Measurements from ENCODE around the gene ADAMTS12. TPM values are rescaled to one million over a fixed set of nuclear protein-coding genes. Genes with fewer than 3 reads are reported as not detected.

ADAMTS12 gene
- total and polyA plus RNA-seq, 2 of the 8 experiments (the other 6 are each of a cell fraction or from before 2014, with no cell fraction given), result 6.4 to 12.8 TPM

DNA sequence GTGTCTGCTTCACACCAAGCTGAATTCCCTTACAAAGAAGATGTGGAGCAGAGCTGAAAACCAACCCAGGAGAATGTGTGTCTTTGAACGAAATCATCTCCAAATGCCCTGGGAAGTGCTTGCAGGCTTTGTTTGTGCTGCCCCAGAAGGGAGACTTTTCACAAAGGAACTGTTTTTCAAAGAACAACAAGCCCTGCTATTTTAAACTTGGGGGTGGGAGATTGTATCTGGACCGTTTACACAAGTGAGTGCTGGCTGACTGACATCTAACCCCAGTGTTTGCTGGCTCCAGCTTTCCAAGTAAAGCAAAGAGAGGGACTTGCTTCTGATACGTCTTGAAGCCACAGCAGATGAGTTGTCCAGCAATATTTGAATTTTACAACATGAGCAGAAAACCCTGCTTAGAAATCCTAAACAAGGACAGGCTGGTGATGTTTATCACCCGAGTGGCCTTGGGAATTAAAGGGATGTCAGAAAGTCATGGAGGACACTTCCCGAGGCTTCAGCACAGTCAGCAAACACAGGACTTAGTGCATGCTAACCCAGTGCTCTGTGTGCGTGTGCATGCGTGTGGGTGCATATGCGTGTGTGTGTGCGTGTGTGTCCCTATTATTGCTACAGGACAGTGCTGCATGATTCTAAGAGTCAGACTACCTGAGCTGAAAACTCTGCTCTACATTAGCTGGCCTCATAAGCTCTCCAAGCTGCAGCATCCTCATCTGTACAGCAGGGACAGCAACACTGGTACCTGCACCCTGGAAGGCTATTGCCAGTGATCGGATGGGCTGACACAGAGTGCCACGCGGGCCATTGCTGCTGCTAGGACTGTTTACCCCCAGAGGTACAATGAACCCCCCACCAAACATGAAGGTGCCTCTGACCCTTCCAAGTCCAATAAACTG, 1.4 kb downstream of the ADAMTS12 start (continued):
- TF ChIP-seq, protein P1, sequence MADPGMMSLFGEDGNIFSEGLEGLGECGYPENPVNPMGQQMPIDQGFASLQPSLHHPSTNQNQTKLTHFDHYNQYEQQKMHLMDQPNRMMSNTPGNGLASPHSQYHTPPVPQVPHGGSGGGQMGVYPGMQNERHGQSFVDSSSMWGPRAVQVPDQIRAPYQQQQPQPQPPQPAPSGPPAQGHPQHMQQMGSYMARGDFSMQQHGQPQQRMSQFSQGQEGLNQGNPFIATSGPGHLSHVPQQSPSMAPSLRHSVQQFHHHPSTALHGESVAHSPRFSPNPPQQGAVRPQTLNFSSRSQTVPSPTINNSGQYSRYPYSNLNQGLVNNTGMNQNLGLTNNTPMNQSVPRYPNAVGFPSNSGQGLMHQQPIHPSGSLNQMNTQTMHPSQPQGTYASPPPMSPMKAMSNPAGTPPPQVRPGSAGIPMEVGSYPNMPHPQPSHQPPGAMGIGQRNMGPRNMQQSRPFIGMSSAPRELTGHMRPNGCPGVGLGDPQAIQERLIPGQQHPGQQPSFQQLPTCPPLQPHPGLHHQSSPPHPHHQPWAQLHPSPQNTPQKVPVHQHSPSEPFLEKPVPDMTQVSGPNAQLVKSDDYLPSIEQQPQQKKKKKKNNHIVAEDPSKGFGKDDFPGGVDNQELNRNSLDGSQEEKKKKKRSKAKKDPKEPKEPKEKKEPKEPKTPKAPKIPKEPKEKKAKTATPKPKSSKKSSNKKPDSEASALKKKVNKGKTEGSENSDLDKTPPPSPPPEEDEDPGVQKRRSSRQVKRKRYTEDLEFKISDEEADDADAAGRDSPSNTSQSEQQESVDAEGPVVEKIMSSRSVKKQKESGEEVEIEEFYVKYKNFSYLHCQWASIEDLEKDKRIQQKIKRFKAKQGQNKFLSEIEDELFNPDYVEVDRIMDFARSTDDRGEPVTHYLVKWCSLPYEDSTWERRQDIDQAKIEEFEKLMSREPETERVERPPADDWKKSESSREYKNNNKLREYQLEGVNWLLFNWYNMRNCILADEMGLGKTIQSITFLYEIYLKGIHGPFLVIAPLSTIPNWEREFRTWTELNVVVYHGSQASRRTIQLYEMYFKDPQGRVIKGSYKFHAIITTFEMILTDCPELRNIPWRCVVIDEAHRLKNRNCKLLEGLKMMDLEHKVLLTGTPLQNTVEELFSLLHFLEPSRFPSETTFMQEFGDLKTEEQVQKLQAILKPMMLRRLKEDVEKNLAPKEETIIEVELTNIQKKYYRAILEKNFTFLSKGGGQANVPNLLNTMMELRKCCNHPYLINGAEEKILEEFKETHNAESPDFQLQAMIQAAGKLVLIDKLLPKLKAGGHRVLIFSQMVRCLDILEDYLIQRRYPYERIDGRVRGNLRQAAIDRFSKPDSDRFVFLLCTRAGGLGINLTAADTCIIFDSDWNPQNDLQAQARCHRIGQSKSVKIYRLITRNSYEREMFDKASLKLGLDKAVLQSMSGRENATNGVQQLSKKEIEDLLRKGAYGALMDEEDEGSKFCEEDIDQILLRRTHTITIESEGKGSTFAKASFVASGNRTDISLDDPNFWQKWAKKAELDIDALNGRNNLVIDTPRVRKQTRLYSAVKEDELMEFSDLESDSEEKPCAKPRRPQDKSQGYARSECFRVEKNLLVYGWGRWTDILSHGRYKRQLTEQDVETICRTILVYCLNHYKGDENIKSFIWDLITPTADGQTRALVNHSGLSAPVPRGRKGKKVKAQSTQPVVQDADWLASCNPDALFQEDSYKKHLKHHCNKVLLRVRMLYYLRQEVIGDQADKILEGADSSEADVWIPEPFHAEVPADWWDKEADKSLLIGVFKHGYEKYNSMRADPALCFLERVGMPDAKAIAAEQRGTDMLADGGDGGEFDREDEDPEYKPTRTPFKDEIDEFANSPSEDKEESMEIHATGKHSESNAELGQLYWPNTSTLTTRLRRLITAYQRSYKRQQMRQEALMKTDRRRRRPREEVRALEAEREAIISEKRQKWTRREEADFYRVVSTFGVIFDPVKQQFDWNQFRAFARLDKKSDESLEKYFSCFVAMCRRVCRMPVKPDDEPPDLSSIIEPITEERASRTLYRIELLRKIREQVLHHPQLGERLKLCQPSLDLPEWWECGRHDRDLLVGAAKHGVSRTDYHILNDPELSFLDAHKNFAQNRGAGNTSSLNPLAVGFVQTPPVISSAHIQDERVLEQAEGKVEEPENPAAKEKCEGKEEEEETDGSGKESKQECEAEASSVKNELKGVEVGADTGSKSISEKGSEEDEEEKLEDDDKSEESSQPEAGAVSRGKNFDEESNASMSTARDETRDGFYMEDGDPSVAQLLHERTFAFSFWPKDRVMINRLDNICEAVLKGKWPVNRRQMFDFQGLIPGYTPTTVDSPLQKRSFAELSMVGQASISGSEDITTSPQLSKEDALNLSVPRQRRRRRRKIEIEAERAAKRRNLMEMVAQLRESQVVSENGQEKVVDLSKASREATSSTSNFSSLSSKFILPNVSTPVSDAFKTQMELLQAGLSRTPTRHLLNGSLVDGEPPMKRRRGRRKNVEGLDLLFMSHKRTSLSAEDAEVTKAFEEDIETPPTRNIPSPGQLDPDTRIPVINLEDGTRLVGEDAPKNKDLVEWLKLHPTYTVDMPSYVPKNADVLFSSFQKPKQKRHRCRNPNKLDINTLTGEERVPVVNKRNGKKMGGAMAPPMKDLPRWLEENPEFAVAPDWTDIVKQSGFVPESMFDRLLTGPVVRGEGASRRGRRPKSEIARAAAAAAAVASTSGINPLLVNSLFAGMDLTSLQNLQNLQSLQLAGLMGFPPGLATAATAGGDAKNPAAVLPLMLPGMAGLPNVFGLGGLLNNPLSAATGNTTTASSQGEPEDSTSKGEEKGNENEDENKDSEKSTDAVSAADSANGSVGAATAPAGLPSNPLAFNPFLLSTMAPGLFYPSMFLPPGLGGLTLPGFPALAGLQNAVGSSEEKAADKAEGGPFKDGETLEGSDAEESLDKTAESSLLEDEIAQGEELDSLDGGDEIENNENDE (IDR thresholded peaks at IDR 0.05; ENCODE audit: insufficient replicate concordance, low read length), result no peak
- TF ChIP-seq GABPA (IDR thresholded peaks at IDR 0.05; ENCODE audit: borderline replicate concordance, insufficient read depth, low read length), result no peak
- no peak for TF ChIP-seq SRF (IDR thresholded peaks at IDR 0.05; ENCODE audit: low read depth, low read length)
- no peak for TF ChIP-seq TAF7 (optimal IDR thresholded peaks at IDR 0.05; ENCODE audit: borderline replicate concordance, low read depth, low read length)
- TF ChIP-seq HDAC6 (IDR thresholded peaks at IDR 0.05; ENCODE audit: low read depth, low read length), result no peak
- TF ChIP-seq RFX5 (IDR thresholded peaks at IDR 0.05; ENCODE audit: borderline replicate concordance, low read depth, low read length), result no peak
- 0 out of 2 replicates have a peak, but pooled peaks have one; percentile 36 for TF ChIP-seq TAF1 (IDR thresholded peaks at IDR 0.05; ENCODE audit: low read depth, low read length)
- no peak for TF ChIP-seq TEAD4 (IDR thresholded peaks at IDR 0.05; ENCODE audit: low read depth, low read length)
- no peak for TF ChIP-seq CBX5 (IDR thresholded peaks at IDR 0.05; ENCODE audit: low read depth, low read length)

Data from H1 (cell line).